Tibial nerve (tissue), 4 donors: ENCODE data around the gene TXLNB. TPM values are rescaled to one million over a fixed set of nuclear protein-coding genes. Genes with fewer than 3 reads are reported as not detected.
A peak's percentile ranks its signal among the peaks of the same experiment; 100 is the strongest.
"Not testable (repeated sequence)": the region's sequence is repeated elsewhere in the genome, so short reads cannot be mapped to it uniquely, and the experiment has no call there.

Experiments used
- DNase-seq, 2 donors: peaks; one replicate each; pipeline ENCODE4 v3.0.0-alpha.2; 2019; ENCODE audit warnings: low spot score in 2 of 2
- H3K27ac ChIP-seq, 4 donors: fragments of 200-600 bp; sonication (generic) in 3 of 4; one replicate each; pipeline ENCODE4 v1.5.1; 2017 to 2019; ENCODE audit warnings: mild to moderate bottlenecking in 1 of 4
- H3K27me3 ChIP-seq, 2 donors: fragments of 200-600 bp; sonication (generic) in 1 of 2; one replicate each; pipeline versions ENCODE4 v1.5.1 to v1.6.0; 2017 to 2019
- H3K36me3 ChIP-seq, 3 donors: fragments of 200-600 bp; sonication (generic); one replicate each; pipeline ENCODE4 v1.5.1; 2018 to 2019
- H3K4me1 ChIP-seq, 4 donors: fragments of 200-600 bp; sonication (generic) in 3 of 4; one replicate each; pipeline ENCODE4 v1.5.1; 2017 to 2019
- H3K4me3 ChIP-seq, 4 donors: fragments of 200-600 bp; sonication (generic) in 3 of 4; one replicate each; pipeline ENCODE4 v1.5.1; 2017 to 2019; ENCODE audit warnings: mild to moderate bottlenecking in 1 of 4, moderate library complexity in 1 of 4
- H3K9me3 ChIP-seq, 4 donors: fragments of 200-600 bp; sonication (generic) in 3 of 4; one replicate each; pipeline ENCODE4 v1.5.1; 2017 to 2019
- CTCF ChIP-seq, 5 experiments: fragments of 200-600 bp in 3 of 5; fragments of 450-650 bp in 2 of 5; sonication (generic) in 3 of 5; IDR thresholded peaks; one replicate each; pipeline ENCODE4 v1.5.1; 2016 to 2019; ENCODE audit warnings: antibody characterized with exemption in 5 of 5, mild to moderate bottlenecking in 3 of 5, moderate library complexity in 2 of 5
- EP300 ChIP-seq, 2 donors: sonication (generic); formaldehyde crosslinking; IDR thresholded peaks; one replicate each; pipeline ENCODE4 v1.6.1; 2017; ENCODE audit warnings: antibody characterized with exemption in 2 of 2, mild to moderate bottlenecking in 1 of 2
- POLR2A ChIP-seq, 2 donors: fragments of 450-650 bp; IDR thresholded peaks; one replicate each; pipeline ENCODE4 v1.6.1; 2017; ENCODE audit warnings: antibody characterized with exemption in 2 of 2, mild to moderate bottlenecking in 2 of 2, moderate library complexity in 2 of 2
- WGBS, 2 donors: methylation state at CpG; one replicate each; pipeline ENCODE4 v1.1.5; 2018; 5-methylcytosine and 5-hydroxymethylcytosine counted together
- total RNA-seq, 4 donors: library from RNA; depleted of rRNA; stranded (reverse); fragments of >200 nt; gene quantifications; one replicate each; pipeline ENCODE4 v1.1.0, GENCODE V29; 2016

Gene TXLNB
- total RNA-seq, 4 donors from 2014 or later = under 0.01 to 0.63 (median 0.26) TPM

- Histone ChIP-seq H3K36me3 (no peaks in the 10 kb centered on the region), H3K4me1 (no peaks in the 10 kb centered on the region), H3K27ac (no peak overlapping the region), H3K4me3 (no peak overlapping the region), H3K27me3 (no peaks in the 10 kb centered on the region), H3K9me3 (peaks cover 0 to 7% (median 0%) of the 10 kb centered on the region in 4 donors)
- 48 to 50% methylated on average over 2 of the region's 2 CpGs for WGBS, 2 donors
- DNase-seq = no peak
- TF ChIP-seq CTCF (IDR thresholded peaks at IDR 0.05) (no peak), POLR2A (IDR thresholded peaks at IDR 0.05) (no peak), EP300 (IDR thresholded peaks at IDR 0.05) (no peak)
Observed at GRCh38 chr6:139231206-139231605, 60.6 kb downstream of the TXLNB start.

GRCh38 chr6:139230391-139230840, 61.4 kb downstream of the TXLNB start:
- peak in 1 of 2 donors; percentile 9 for DNase-seq
- WGBS, 2 donors = 51 to 53% methylated on average over 3 of the region's 3 CpGs
- Histone ChIP-seq H3K36me3 (no peaks in the 10 kb centered on the region), H3K27ac (no peak overlapping the region), H3K9me3 (peaks cover 0 to 7% (median 0%) of the 10 kb centered on the region in 4 donors), H3K4me3 (no peak overlapping the region), H3K4me1 (no peaks in the 10 kb centered on the region), H3K27me3 (no peaks in the 10 kb centered on the region)
- no peak for TF ChIP-seq POLR2A (IDR thresholded peaks at IDR 0.05)
- TF ChIP-seq CTCF (IDR thresholded peaks at IDR 0.05) = no peak
- TF ChIP-seq EP300 (IDR thresholded peaks at IDR 0.05) = no peak

GRCh38 chr6:139228387-139228786, 63.4 kb downstream of the TXLNB start:
- not testable (repeated sequence) for DNase-seq, H3K27me3 ChIP-seq, H3K4me1 ChIP-seq, H3K4me3 ChIP-seq, H3K36me3 ChIP-seq, H3K9me3 ChIP-seq, H3K27ac ChIP-seq
- WGBS, 2 donors = 92 to 93% methylated on average over 3 of the region's 3 CpGs

GRCh38 chr6:139219746-139220145, 72.1 kb downstream of the TXLNB start:
- Histone ChIP-seq H3K27ac (peak overlapping the region in 1 of 4 donors; percentile 29), H3K27me3 (no peaks in the 10 kb centered on the region), H3K4me3 (no peak overlapping the region), H3K36me3 (no peaks in the 10 kb centered on the region), H3K9me3 (no peaks in the 10 kb centered on the region), H3K4me1 (peaks cover 0 to 4% (median 0%) of the 10 kb centered on the region in 4 donors)
- no peak for TF ChIP-seq POLR2A (IDR thresholded peaks at IDR 0.05)
- no peak for TF ChIP-seq CTCF (IDR thresholded peaks at IDR 0.05)
- no peak for TF ChIP-seq EP300 (IDR thresholded peaks at IDR 0.05)
- 91 to 96% methylated on average over 2 of the region's 2 CpGs for WGBS, 2 donors
- DNase-seq = no peak

GRCh38 chr6:139219271-139219729, 72.5 kb downstream of the TXLNB start:
- DNase-seq = peak; percentile 62 to 73

GRCh38 chr6:139212460-139212859, 79.3 kb downstream of the TXLNB start:
- WGBS, 2 donors = 80 to 100% methylated on average over 1 of the region's 2 CpGs
- H3K4me3 ChIP-seq, H3K27me3 ChIP-seq, H3K27ac ChIP-seq, H3K4me1 ChIP-seq, DNase-seq, H3K36me3 ChIP-seq: not testable (repeated sequence)
- peaks cover 0 to 31% (median 2%) of the 10 kb centered on the region in 4 donors for H3K9me3 ChIP-seq

More at GRCh38 chr6:139219271-139219729, 72.5 kb downstream of the TXLNB start:
- TF ChIP-seq CTCF (IDR thresholded peaks at IDR 0.05) = peak; percentile 62 to 84 (median 69)
- no peak for TF ChIP-seq EP300 (IDR thresholded peaks at IDR 0.05)
- Histone ChIP-seq H3K36me3 (no peaks in the 10 kb centered on the region), H3K4me3 (no peak overlapping the region), H3K4me1 (peaks cover 0 to 4% (median 0%) of the 10 kb centered on the region in 4 donors), H3K9me3 (no peaks in the 10 kb centered on the region), H3K27me3 (no peaks in the 10 kb centered on the region), H3K27ac (peak overlapping the region in 1 of 4 donors; percentile 29)
- 7 to 8% methylated on average over 5 to 7 of the region's 7 CpGs for WGBS, 2 donors

GRCh38 chr6:139210766-139211165, 81.0 kb downstream of the TXLNB start:
- not testable (repeated sequence) for H3K36me3 ChIP-seq, DNase-seq, H3K27me3 ChIP-seq, H3K4me1 ChIP-seq, H3K27ac ChIP-seq, H3K4me3 ChIP-seq
- 91 to 97% methylated on average over 10 of the region's 10 CpGs for WGBS, 2 donors
- peaks cover 0 to 48% (median 5%) of the 10 kb centered on the region in 4 donors for H3K9me3 ChIP-seq
